ENCODE measurements around the gene NCAPG2. TPM values are rescaled to one million over a fixed set of nuclear protein-coding genes. Genes with fewer than 3 reads are reported as not detected.

The NCAPG2 gene
- total and polyA plus RNA-seq, 5 donors, result 2.3 to 8.5 (median 5.8) TPM

GRCh38 chr7:158723714-158724385 is 19.2 kb upstream of the NCAPG2 start:
- H3K27me3 ChIP-seq (ENCODE audit: control insufficient read depth, insufficient read depth), result no peaks in the 10 kb centered on the region
- H3K4me1 ChIP-seq (ENCODE audit: control insufficient read depth, insufficient read depth, low read length), result no peaks in the 10 kb centered on the region
- ATAC-seq (no peak), DNase-seq (no peak)
- no peaks in the 10 kb centered on the region for H3K9me3 ChIP-seq (ENCODE audit: control insufficient read depth, low read length)
- intact Hi-C loops (cut with DNase I), result no loop called here
- no peak overlapping the region for H3K4me3 ChIP-seq (ENCODE audit: low read length)
- H3K27ac ChIP-seq (ENCODE audit: low read length), result no peak overlapping the region
- WGBS, result 87% methylated on average over 12 of the region's 12 CpGs

- no peak for ATAC-seq
- Histone ChIP-seq H3K9me3 (ENCODE audit: control insufficient read depth, low read length) (no peaks in the 10 kb centered on the region), H3K4me1 (ENCODE audit: control insufficient read depth, insufficient read depth, low read length) (no peaks in the 10 kb centered on the region), H3K27me3 (ENCODE audit: control insufficient read depth, insufficient read depth) (no peaks in the 10 kb centered on the region), H3K27ac (ENCODE audit: low read length) (no peak overlapping the region), H3K4me3 (ENCODE audit: low read length) (no peak overlapping the region)
- DNase-seq, result no peak
- intact Hi-C loops (cut with DNase I), result no loop called here
- WGBS, result 94% methylated on average over 13 of the region's 13 CpGs
Observed at GRCh38 chr7:158723266-158723665, 18.7 kb upstream of the NCAPG2 start.

DNA sequence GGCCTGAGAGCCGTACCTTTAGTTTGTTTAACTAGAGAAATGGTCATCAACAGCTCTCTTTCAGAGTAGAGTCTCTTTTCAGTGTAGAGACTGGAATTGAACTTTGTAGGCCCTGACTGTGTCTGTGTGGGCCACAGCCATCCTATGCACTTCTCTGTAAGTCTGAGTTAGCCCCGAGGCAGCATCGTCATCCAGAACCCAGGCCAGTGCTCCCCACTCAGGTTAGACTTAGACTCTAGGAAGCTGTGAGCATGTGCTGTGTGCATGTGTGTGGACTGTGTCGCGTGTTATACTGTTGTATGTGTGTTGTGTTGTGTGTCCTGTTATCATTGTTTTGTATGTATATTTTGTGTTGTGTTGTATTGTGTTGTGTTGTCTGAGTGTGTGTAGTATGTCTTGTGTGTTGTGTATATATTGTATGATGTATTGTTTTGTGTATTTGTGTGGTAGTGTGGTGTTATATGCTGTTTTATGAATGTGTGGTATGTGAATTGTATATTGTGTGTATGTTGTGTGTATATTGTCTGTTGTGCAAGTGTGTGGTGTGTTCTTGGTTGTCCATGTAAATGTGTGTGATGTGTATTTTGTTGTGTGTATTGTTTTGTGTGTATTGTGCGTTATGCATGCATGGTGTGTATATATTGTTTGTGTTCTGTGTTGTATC is 18.1 kb upstream of the NCAPG2 start:
- DNase-seq, result no peak
- no peak overlapping the region for H3K4me3 ChIP-seq (ENCODE audit: low read length)
- WGBS, result 91% methylated on average over 6 of the region's 6 CpGs
- intact Hi-C loops (cut with DNase I), result no loop called here
- ATAC-seq, result no peak
- no peak overlapping the region for H3K27ac ChIP-seq (ENCODE audit: low read length)
- no peaks in the 10 kb centered on the region for H3K27me3 ChIP-seq (ENCODE audit: control insufficient read depth, insufficient read depth)
- H3K9me3 ChIP-seq (ENCODE audit: control insufficient read depth, low read length), result no peaks in the 10 kb centered on the region
- no peaks in the 10 kb centered on the region for H3K4me1 ChIP-seq (ENCODE audit: control insufficient read depth, insufficient read depth, low read length)

GRCh38 chr7:158720112-158720511 is 15.5 kb upstream of the NCAPG2 start:
- H3K4me1 ChIP-seq (ENCODE audit: control insufficient read depth, insufficient read depth, low read length), result no peaks in the 10 kb centered on the region
- no peaks in the 10 kb centered on the region for H3K9me3 ChIP-seq (ENCODE audit: control insufficient read depth, low read length)
- ATAC-seq, result no peak
- intact Hi-C loops (cut with DNase I), result no loop called here
- no peak overlapping the region for H3K27ac ChIP-seq (ENCODE audit: low read length)
- no peaks in the 10 kb centered on the region for H3K27me3 ChIP-seq (ENCODE audit: control insufficient read depth, insufficient read depth)
- no peak for DNase-seq
- H3K4me3 ChIP-seq (ENCODE audit: low read length), result no peak overlapping the region
- 87% methylated on average over 9 of the region's 9 CpGs for WGBS

- WGBS, result 69% methylated on average over 1 of the region's 1 CpG
- DNase-seq (no peak), ATAC-seq (no peak)
- intact Hi-C loops (cut with DNase I), result no loop called here
- H3K27me3 ChIP-seq (ENCODE audit: control insufficient read depth, insufficient read depth), result no peaks in the 10 kb centered on the region
- H3K27ac ChIP-seq (ENCODE audit: low read length), result no peak overlapping the region
- H3K4me3 ChIP-seq (ENCODE audit: low read length), result no peak overlapping the region
- no peaks in the 10 kb centered on the region for H3K9me3 ChIP-seq (ENCODE audit: control insufficient read depth, low read length)
- H3K4me1 ChIP-seq (ENCODE audit: control insufficient read depth, insufficient read depth, low read length), result no peaks in the 10 kb centered on the region
Observed at GRCh38 chr7:158716802-158717201, 12.2 kb upstream of the NCAPG2 start.

DNA sequence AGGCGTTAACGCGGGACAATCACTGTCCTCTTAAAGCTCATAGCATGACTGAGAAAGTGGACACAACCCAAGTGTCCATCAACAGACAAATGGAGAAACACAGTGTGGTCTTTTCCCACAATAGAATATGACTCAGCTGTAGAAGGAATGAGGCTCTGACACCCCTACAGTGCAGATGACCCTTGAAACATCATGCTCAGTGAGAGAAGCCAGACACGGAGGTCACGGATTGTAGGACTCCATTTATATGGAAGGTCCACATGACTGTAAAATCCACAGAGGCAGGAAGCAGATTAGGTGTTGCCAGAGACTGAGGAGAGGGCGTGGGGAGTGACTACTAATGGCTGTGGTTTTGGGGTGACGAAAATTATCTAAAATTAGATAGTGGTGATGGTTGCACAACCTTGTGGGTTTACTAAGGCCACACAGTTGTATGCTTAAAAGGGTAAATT is 6.1 kb upstream of the NCAPG2 start:
- no peak overlapping the region for H3K4me3 ChIP-seq (ENCODE audit: low read length)
- DNase-seq (no peak), ATAC-seq (peak in 1 of 2 donors; percentile 50)
- 69% methylated on average over 7 of the region's 7 CpGs for WGBS
- H3K27ac ChIP-seq (ENCODE audit: low read length), result no peak overlapping the region
- H3K4me1 ChIP-seq (ENCODE audit: control insufficient read depth, insufficient read depth, low read length), result peaks cover 1% of the 10 kb centered on the region
- intact Hi-C loops (cut with DNase I), result no loop called here
- no peaks in the 10 kb centered on the region for H3K27me3 ChIP-seq (ENCODE audit: control insufficient read depth, insufficient read depth)
- no peaks in the 10 kb centered on the region for H3K9me3 ChIP-seq (ENCODE audit: control insufficient read depth, low read length)

- ATAC-seq, result no peak
- H3K27ac ChIP-seq (ENCODE audit: low read length), result no peak overlapping the region
- H3K4me3 ChIP-seq (ENCODE audit: low read length), result no peak overlapping the region
- peaks cover 1% of the 10 kb centered on the region for H3K4me1 ChIP-seq (ENCODE audit: control insufficient read depth, insufficient read depth, low read length)
- H3K27me3 ChIP-seq (ENCODE audit: control insufficient read depth, insufficient read depth), result no peaks in the 10 kb centered on the region
- H3K9me3 ChIP-seq (ENCODE audit: control insufficient read depth, low read length), result no peaks in the 10 kb centered on the region
- no peak for DNase-seq
- intact Hi-C loops (cut with DNase I), result no loop called here
- 70% methylated on average over 4 of the region's 4 CpGs for WGBS
Observed at GRCh38 chr7:158707610-158708009, 3.0 kb upstream of the NCAPG2 start.

DNA sequence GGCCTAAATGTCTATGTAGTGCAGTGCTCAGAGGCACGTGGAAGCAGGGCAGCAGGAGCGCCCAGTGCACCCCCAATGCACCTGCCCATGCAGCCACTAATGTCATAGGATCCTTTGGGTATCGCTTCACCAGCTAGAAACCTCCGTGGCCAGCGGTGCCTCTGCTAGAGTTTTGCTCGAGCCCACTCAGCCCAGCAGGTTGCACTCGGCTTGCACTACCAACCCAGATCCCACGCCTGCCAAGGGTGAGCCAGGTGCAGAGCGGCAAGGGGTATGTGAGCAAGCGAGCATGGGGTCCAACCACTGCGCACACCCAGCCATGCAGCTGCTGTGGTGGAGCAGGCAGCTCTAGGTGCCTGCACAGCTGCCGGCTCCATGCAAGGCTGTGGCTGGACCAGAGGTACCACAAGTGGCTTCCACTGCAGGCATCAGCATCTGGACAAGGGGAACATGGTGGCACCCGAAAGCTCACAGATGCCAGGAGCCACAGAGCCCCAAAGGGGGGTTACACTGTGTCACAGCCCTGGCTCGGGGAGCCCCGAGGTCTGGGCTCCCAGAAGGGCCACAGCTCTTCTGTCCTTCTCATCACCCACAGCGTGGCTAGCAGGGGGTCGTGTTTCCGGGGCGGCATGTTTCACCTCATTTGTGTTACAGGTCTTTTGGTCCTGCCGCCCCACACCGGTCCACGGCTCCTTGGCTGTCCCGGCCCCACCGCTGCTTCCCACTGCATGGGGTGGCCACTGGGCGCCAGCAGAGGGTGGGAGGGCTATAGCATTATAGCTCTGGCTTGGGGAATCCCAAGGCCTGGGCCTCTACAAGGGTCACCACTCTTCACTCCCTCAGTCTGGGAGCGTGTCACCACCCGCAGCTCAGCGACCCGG is 2.3 kb upstream of the NCAPG2 start:
- no peak overlapping the region for H3K4me3 ChIP-seq (ENCODE audit: low read length)
- DNase-seq (peak in 1 of 3 donors; percentile 42), ATAC-seq (no peak)
- 94% methylated on average over 29 of the region's 29 CpGs for WGBS
- no peaks in the 10 kb centered on the region for H3K27me3 ChIP-seq (ENCODE audit: control insufficient read depth, insufficient read depth)
- peaks cover 1% of the 10 kb centered on the region for H3K4me1 ChIP-seq (ENCODE audit: control insufficient read depth, insufficient read depth, low read length)
- no peaks in the 10 kb centered on the region for H3K9me3 ChIP-seq (ENCODE audit: control insufficient read depth, low read length)
- no peak overlapping the region for H3K27ac ChIP-seq (ENCODE audit: low read length)
- intact Hi-C loops (cut with DNase I), result no loop called here

- no peaks in the 10 kb centered on the region for H3K27me3 ChIP-seq (ENCODE audit: control insufficient read depth, insufficient read depth)
- 59% methylated on average over 5 of the region's 5 CpGs for WGBS
- H3K4me1 ChIP-seq (ENCODE audit: control insufficient read depth, insufficient read depth, low read length), result peaks cover 1% of the 10 kb centered on the region
- no peaks in the 10 kb centered on the region for H3K9me3 ChIP-seq (ENCODE audit: control insufficient read depth, low read length)
- DNase-seq, result no peak
- no peak overlapping the region for H3K27ac ChIP-seq (ENCODE audit: low read length)
- intact Hi-C loops (cut with DNase I), result no loop called here
- ATAC-seq, result no peak
- no peak overlapping the region for H3K4me3 ChIP-seq (ENCODE audit: low read length)
Observed at GRCh38 chr7:158706273-158706704, 1.7 kb upstream of the NCAPG2 start.

DNA sequence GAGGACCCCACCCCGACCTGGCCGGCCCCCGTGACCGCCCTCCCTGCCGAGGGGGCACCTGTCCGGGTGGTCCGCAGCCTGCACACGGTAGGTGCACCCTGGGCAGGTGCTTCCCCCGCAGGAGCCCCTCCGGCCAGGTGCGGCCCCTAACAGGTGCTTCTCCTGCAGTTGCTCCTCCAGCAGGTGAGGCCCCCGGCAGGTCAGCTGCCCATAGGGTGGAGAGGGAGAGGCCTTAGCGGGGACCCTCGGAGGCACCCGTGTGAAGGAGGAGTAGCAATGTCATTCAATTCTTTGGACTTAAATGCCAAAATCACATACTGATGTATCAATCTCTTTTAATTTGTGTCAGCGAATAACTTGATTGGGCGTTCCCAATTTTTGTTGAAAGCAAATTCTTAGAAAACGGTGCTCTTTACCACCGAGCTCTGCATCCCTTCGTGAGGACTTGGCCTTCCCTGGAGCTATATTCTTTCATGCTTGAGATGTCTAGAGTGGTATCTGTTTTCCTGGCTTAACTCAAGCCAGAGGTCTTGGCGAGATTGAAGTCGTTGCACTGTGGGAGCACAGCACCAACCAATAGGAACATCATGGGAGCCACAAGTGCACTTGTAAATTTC is 738 bp upstream of the NCAPG2 start:
- H3K4me1 ChIP-seq (ENCODE audit: control insufficient read depth, insufficient read depth, low read length), result peaks cover 1% of the 10 kb centered on the region
- 6% methylated on average over 22 of the region's 22 CpGs for WGBS
- DNase-seq (no peak), ATAC-seq (no peak)
- intact Hi-C loops (cut with DNase I), result no loop called here
- H3K27me3 ChIP-seq (ENCODE audit: control insufficient read depth, insufficient read depth), result no peaks in the 10 kb centered on the region
- H3K9me3 ChIP-seq (ENCODE audit: control insufficient read depth, low read length), result no peaks in the 10 kb centered on the region
- peak overlapping the region; percentile 70 for H3K4me3 ChIP-seq (ENCODE audit: low read length)
- peak overlapping the region; percentile 16 for H3K27ac ChIP-seq (ENCODE audit: low read length)

All from right cardiac atrium (tissue), 5 donors.